HepG2 (cell line): ENCODE measurements around the gene APBA3. TPM values are rescaled to one million over a fixed set of nuclear protein-coding genes. Genes with fewer than 3 reads are reported as not detected.

Source experiments
- ATAC-seq: fragments of 200-7000 bp; cut with Tn5 transposase; 3 replicates; pipeline ENCODE4 v1.9.1; 2020; ENCODE audit warnings: mild to moderate bottlenecking, moderate library complexity
- BruUV-seq: library from RNA; stranded (reverse); fragments of 400-500 nt; replicated peaks from 2 replicates; lab custom pipeline; 2021; lab: Mats Ljungman, UMichigan
- CTCF ChIA-PET: fragments of 300-600 bp; formaldehyde crosslinking; extraction: SDS; loops from one replicate; lab custom pipeline; 2021; ENCODE audit warnings: low total read pairs, inconsistent platforms, low intra/inter-chr PET ratio; lab: Yijun Ruan, JAX
- POLR2A ChIA-PET: fragments of 350-600 bp; sonication (Branson Sonifier 250); formaldehyde crosslinking; loops from one replicate; lab custom pipeline; 2020; ENCODE audit warnings: antibody characterized with exemption, inconsistent platforms; lab: Yijun Ruan, JAX
- DNase-seq: peaks from one replicate; pipeline ENCODE4 v3.0.0-alpha.2; 2015; ENCODE audit warnings: low spot score
- FAIRE-seq: peaks from 3 replicates; lab custom pipeline; 2011; peaks lifted over from hg19 to GRCh38; lab: Jason Lieb, UNC
- H2AFZ ChIP-seq: one replicate; pipeline ENCODE4 v1.6.1; 2011; ENCODE audit warnings: low read length, inconsistent platforms
- H3K27ac ChIP-seq: fragments of 300-600 bp; 3 replicates; pipeline ENCODE4 v1.8.0; 2011; ENCODE audit warnings: mixed run types, mild to moderate bottlenecking, mixed read lengths, low read length, inconsistent platforms; ENCODE audit not compliant: insufficient read depth; ENCODE audit errors: extremely low read length
- H3K27me3 ChIP-seq, 2 experiments: fragments of 200-600 bp in 1 of 2; 2 replicates in 1 of 2; 3 replicates in 1 of 2; pipeline versions ENCODE4 v1.6.0 to v1.8.0; 2011; ENCODE audit warnings: low read length in 2 of 2, mild to moderate bottlenecking in 2 of 2, moderate library complexity in 2 of 2, inconsistent platforms in 1 of 2; ENCODE audit not compliant: insufficient read depth in 2 of 2, control insufficient read depth in 1 of 2
- H3K36me3 ChIP-seq, 2 experiments: fragments of 200-600 bp in 1 of 2; replicated peaks in 1 of 2; 2 replicates in 1 of 2; 3 replicates in 1 of 2; pipeline versions ENCODE4 v1.5.1 to v1.8.0; 2011; ENCODE audit warnings: low read length in 2 of 2, inconsistent platforms in 1 of 2; ENCODE audit not compliant: insufficient read depth in 2 of 2, control insufficient read depth in 1 of 2
- H3K4me1 ChIP-seq: 2 replicates; pipeline ENCODE4 v1.5.1; 2012; ENCODE audit warnings: low read length, inconsistent platforms; ENCODE audit not compliant: insufficient read depth
- H3K4me2 ChIP-seq: 2 replicates; pipeline ENCODE4 v1.6.0; 2011; ENCODE audit warnings: low read depth, low read length, inconsistent platforms
- H3K4me3 ChIP-seq, 3 experiments: fragments of 200-600 bp in 1 of 3; sonication (generic), shearing (Covaris generic) in 1 of 3; replicated peaks in 1 of 3; 2 replicates each; pipeline ENCODE4 v1.5.1; 2011 to 2016; ENCODE audit warnings: low read length in 3 of 3, inconsistent platforms in 2 of 3, low read depth in 2 of 3, mild to moderate bottlenecking in 2 of 3, control low read depth in 1 of 3, mixed read lengths in 1 of 3; ENCODE audit not compliant: insufficient read depth in 1 of 3
- H3K79me2 ChIP-seq: one replicate; pipeline ENCODE4 v1.6.1; 2011; ENCODE audit warnings: low read length, inconsistent platforms; ENCODE audit not compliant: insufficient read depth
- H3K9ac ChIP-seq: 2 replicates; pipeline ENCODE4 v1.6.0; 2011; ENCODE audit warnings: mild to moderate bottlenecking, low read depth, low read length, inconsistent platforms; ENCODE audit not compliant: insufficient read depth
- H3K9me3 ChIP-seq: 2 replicates; pipeline ENCODE4 v1.5.1; 2012; ENCODE audit warnings: mild to moderate bottlenecking, low read length
- H4K20me1 ChIP-seq: 2 replicates; pipeline ENCODE4 v1.6.0; 2011; ENCODE audit warnings: inconsistent platforms, mild to moderate bottlenecking, low read length, moderate library complexity; ENCODE audit not compliant: insufficient read depth
- CREB1 ChIP-seq, 2 experiments: fragments of 450-650 bp in 1 of 2; IDR thresholded peaks; 2 replicates each; pipeline ENCODE4 v1.6.1; 2016 to 2017; ENCODE audit warnings: control low read depth in 1 of 2, mild to moderate bottlenecking in 1 of 2, missing compliant biosample characterization in 1 of 2, missing genetic modification characterization in 1 of 2
- PCBP1 ChIP-seq: fragments of 200-400 bp; formaldehyde crosslinking; IDR thresholded peaks from 2 replicates; pipeline ENCODE4 v1.6.1; 2017; ENCODE audit warnings: mild to moderate bottlenecking, low read depth, low read length, borderline replicate concordance
- ZNF7 ChIP-seq: IDR thresholded peaks from 2 replicates; pipeline ENCODE4 v1.6.1; 2016; ENCODE audit warnings: missing biosample characterization, missing genetic modification reagents
- WGBS: methylation state at CpG from one replicate; pipeline ENCODE4 v1.1.6; 2017; ENCODE audit warnings: low lambda C conversion rate; 5-methylcytosine and 5-hydroxymethylcytosine counted together
- in situ Hi-C: cut with HindIII; loops from 2 replicates; pipeline ENCODE4 v1.10.0; 2017; ENCODE audit warnings: low pct_unique_long_range_greater_than_20kb; ENCODE audit not compliant: extremely low pct_ligation_motif_present
- intact Hi-C: fragments of 100-400 bp; cut with micrococcal nuclease; formaldehyde crosslinking; loops from one replicate; pipeline ENCODE4 v1.10.0; 2022; ENCODE audit not compliant: unreplicated experiment
- polyA plus RNA-seq, 8 experiments: library from polyadenylated mRNA; depleted of rRNA in 3 of 8; stranded (reverse) in 7 of 8; unstranded in 1 of 8; fragments of >200 nt; fragmentation: Illumina TruSeq in 4 of 8; extraction: Trizol in 4 of 8; gene quantifications; 2 replicates each; pipeline versions ENCODE4 v1.2.1 to v1.2.3, GENCODE V29; 2011 to 2016; ENCODE audit warnings: low read depth in 4 of 8, missing spikeins in 1 of 8, mixed read lengths in 1 of 8; ENCODE audit not compliant: insufficient read depth in 1 of 8
- total RNA-seq, 5 experiments: library from RNA; depleted of rRNA; stranded (reverse); fragments of >200 nt; fragmentation: Illumina TruSeq; extraction: Trizol; gene quantifications; 2 replicates each; pipeline ENCODE4 v1.2.3, GENCODE V29; 2016; ENCODE audit warnings: low read depth in 1 of 5
- TF ChIP-seq, protein P1 (sequence below): sonication (generic); formaldehyde crosslinking; IDR thresholded peaks from 2 replicates; pipeline ENCODE4 v1.4.0; 2020; ENCODE audit warnings: mild to moderate bottlenecking, missing genetic modification reagents

APBA3 gene
- total and polyA plus RNA-seq, 2 of the 13 experiments (the other 11 are each of a cell fraction or from before 2014, with no cell fraction given) = 14.2 to 14.3 TPM

DNA sequence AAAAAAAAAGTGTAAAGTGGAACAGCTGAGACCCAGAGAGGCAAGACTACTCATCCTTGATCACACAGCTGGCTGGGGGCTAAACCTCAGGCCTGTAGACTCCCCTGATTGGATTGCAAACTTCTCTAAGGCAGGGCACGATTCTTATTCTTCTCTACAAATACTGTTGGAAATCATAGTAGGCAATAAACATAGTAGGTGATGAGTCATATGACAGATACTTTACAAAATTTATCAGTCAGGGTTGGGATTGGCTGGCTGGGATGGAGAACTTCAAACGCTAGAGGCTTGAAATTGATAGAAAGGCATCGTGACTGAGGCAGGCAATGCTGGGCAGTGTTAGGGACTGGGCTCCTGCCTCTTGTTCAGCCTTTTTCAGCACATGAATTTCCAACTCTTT lies 30.6 kb upstream of the APBA3 start:
- Histone ChIP-seq H3K4me3 (no peak overlapping the region), H3K27ac (no peak overlapping the region), H2AFZ (no peak overlapping the region), H3K4me2 (no peak overlapping the region), H3K9me3 (no peaks in the 10 kb centered on the region), H3K36me3 (no peaks in the 10 kb centered on the region), H3K9ac (no peak overlapping the region), H3K79me2 (no peaks in the 10 kb centered on the region), H4K20me1 (no peaks in the 10 kb centered on the region), H3K27me3 (peaks cover 4 to 9% of the 10 kb centered on the region in 2 experiments; a peak in 3 of 5 replicates), H3K4me1 (no peaks in the 10 kb centered on the region)
- WGBS = 24% methylated on average over 3 of the region's 3 CpGs
- ChIA-PET POLR2A (no interaction called here), CTCF (no interaction called here)
- no peak for DNase-seq
- TF ChIP-seq CREB1 (IDR thresholded peaks at IDR 0.05) (peak; percentile 62; the same call in 1 of the 2 replicates), CREB1 (CRISPR knock-in tag; IDR thresholded peaks at IDR 0.05) (no peak)
- TF ChIP-seq, protein P1, sequence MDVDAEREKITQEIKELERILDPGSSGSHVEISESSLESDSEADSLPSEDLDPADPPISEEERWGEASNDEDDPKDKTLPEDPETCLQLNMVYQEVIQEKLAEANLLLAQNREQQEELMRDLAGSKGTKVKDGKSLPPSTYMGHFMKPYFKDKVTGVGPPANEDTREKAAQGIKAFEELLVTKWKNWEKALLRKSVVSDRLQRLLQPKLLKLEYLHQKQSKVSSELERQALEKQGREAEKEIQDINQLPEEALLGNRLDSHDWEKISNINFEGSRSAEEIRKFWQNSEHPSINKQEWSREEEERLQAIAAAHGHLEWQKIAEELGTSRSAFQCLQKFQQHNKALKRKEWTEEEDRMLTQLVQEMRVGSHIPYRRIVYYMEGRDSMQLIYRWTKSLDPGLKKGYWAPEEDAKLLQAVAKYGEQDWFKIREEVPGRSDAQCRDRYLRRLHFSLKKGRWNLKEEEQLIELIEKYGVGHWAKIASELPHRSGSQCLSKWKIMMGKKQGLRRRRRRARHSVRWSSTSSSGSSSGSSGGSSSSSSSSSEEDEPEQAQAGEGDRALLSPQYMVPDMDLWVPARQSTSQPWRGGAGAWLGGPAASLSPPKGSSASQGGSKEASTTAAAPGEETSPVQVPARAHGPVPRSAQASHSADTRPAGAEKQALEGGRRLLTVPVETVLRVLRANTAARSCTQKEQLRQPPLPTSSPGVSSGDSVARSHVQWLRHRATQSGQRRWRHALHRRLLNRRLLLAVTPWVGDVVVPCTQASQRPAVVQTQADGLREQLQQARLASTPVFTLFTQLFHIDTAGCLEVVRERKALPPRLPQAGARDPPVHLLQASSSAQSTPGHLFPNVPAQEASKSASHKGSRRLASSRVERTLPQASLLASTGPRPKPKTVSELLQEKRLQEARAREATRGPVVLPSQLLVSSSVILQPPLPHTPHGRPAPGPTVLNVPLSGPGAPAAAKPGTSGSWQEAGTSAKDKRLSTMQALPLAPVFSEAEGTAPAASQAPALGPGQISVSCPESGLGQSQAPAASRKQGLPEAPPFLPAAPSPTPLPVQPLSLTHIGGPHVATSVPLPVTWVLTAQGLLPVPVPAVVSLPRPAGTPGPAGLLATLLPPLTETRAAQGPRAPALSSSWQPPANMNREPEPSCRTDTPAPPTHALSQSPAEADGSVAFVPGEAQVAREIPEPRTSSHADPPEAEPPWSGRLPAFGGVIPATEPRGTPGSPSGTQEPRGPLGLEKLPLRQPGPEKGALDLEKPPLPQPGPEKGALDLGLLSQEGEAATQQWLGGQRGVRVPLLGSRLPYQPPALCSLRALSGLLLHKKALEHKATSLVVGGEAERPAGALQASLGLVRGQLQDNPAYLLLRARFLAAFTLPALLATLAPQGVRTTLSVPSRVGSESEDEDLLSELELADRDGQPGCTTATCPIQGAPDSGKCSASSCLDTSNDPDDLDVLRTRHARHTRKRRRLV (CRISPR knock-in tag) = no peak
- no peak for FAIRE-seq
- intact Hi-C loops = no loop called here
- BruUV-seq = no TSS peak
- in situ Hi-C loops = no loop called here
- no peak for ATAC-seq

DNA sequence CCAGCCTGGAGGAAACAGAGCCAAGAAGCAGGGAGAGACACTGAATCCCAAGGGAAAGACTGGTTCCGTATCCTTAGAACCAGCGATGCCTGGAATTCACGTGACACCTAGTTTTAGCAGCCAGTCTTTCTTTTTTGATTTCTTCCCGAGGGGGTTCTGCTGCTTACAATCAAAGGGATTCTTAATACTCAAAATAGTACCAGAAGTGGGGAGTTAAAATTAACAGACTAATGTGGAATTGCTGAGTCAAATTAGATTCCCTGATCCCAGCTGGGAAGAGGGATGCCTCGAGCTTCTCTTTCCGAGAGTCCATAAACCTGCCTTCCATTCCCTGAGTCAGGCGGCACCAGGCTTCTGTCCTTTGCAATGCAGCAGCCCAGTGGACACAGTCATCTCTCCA lies 29.4 kb upstream of the APBA3 start:
- in situ Hi-C loops = no loop called here
- BruUV-seq = no TSS peak
- TF ChIP-seq PCBP1 (no peak), ZNF7 (CRISPR knock-in tag) (no peak)

More for the DNA sequence above, 29.4 kb upstream of the APBA3 start:
- Histone ChIP-seq H4K20me1 (no peaks in the 10 kb centered on the region), H2AFZ (no peak overlapping the region), H3K27ac (no peak overlapping the region), H3K79me2 (no peaks in the 10 kb centered on the region), H3K4me1 (no peaks in the 10 kb centered on the region), H3K27me3 (peaks cover 4 to 14% of the 10 kb centered on the region in 2 experiments; a peak in 4 of 5 replicates), H3K36me3 (no peaks in the 10 kb centered on the region), H3K9ac (no peak overlapping the region), H3K9me3 (no peaks in the 10 kb centered on the region), H3K4me2 (no peak overlapping the region), H3K4me3 (no peak overlapping the region)
- CTCF ChIA-PET = no interaction called here
- FAIRE-seq = no peak
- 38% methylated on average over 7 of the region's 7 CpGs for WGBS
- DNase-seq = no peak
- no peak for ATAC-seq
- intact Hi-C loops = no loop called here
- POLR2A ChIA-PET = no interaction called here
